ENCODE data around the gene ITGAV. TPM values are rescaled to one million over a fixed set of nuclear protein-coding genes. Genes with fewer than 3 reads are reported as not detected.

The ITGAV gene
- polyA plus RNA-seq, 3 donors = 68.1 to 72.2 (median 69.8) TPM

DNA sequence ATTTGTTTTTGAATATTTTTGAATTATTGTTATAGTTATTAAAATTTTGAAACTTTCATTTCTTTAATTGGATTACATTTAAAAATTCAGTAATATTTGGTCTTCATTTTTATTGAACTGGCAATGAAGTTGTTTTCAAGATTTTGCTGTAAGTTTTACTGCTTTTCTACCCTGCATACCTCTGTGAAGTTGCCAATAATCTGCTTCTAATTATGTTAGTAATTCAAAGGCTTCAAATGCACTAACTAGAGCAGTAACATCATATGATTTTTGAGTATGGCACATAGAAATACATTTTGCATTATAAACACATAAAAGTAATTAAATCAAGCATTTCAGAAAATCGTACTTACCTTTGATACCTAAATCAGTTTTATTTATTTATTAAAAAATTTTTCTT is 63.7 kb downstream of the ITGAV start:
- no peak for DNase-seq (ENCODE audit: low read depth in 3 of 3, low spot score in 2 of 3)

DNA sequence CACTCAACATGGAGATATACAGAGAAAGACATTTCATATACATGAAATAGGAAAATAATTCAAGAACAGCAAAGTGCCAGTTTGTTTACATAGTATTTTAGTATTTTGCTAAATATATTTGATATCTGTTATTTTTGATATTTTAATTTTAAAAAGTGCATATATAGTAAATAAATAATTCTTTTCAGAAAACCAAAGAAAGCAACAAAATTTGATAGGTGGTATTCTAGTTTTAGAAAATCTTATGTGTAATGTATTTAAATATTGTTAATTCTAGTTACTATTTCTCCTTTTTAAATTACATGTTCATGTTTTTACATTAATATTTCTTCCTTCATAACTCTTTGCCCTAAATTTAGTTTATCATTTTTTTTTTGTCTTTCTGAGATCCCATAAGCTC is 69.5 kb downstream of the ITGAV start:
- no peak for DNase-seq (ENCODE audit: low read depth in 3 of 3, low spot score in 2 of 3)

DNA sequence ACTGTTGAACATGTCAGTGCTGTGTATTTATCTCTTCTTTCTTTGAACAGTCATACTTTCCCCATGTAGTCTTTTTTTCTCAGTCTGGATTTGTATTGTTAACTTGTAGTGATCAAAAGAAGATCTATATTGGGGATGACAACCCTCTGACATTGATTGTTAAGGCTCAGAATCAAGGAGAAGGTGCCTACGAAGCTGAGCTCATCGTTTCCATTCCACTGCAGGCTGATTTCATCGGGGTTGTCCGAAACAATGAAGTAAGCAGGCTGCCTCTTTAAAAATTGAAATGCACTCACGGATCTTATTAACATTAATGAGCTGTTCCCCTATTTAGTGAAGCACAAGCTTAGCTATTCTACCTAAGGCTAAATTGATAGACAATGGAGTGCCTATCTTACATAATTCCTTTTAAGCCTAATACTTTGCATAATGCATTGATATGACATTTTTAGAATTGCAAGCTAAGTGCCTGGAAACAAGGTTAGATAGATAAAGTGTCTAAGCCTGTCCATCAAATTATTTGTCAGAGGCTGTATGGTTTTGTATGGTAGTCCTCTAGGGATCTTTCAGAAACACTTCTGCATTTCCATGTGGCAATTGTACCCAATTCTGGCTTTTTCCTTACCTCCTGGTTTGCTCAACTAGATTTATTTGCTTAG is 74.7 kb downstream of the ITGAV start:
- DNase-seq (ENCODE audit: low read depth in 3 of 3, low spot score in 2 of 3) = no peak

DNA sequence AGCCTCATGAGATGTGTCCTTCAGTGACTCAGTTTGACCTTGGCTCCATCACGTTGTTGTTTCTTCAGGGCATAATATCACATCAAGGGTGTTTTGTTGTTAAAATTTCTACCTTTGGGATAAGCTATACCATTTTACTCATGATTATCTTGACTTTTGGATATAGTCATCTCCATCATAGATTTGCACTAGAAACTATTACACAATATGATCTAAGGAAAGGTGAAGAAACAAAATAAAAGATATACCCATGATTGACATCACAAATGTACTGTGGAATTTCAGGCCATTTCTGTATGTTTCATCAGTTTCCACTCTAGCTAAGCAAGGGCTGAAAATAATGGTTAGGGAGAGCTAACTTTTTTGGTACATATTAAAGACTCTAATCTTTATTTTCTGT is 79.3 kb downstream of the ITGAV start:
- DNase-seq (ENCODE audit: low read depth in 3 of 3, low spot score in 2 of 3) = no peak

DNA sequence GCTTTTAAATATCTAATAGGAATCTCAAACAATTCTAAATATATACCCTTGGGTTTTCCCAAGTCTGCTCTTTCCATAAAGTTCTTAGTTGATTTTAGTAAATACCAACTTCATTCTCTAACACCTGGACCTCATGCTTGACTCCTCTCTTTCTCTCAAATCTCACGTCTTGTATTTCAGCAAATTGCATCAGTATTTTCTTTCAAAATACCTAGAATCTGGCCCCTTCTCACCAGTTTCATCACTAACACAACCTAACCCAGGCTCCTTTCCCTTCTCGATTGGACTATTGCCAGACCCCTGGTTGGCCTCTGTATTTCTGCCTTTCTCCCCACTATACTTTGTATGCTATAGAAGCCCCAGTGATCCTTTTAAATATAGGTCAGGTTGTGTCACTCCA is 81.0 kb downstream of the ITGAV start:
- DNase-seq (ENCODE audit: low read depth in 3 of 3, low spot score in 2 of 3) = no peak

DNA sequence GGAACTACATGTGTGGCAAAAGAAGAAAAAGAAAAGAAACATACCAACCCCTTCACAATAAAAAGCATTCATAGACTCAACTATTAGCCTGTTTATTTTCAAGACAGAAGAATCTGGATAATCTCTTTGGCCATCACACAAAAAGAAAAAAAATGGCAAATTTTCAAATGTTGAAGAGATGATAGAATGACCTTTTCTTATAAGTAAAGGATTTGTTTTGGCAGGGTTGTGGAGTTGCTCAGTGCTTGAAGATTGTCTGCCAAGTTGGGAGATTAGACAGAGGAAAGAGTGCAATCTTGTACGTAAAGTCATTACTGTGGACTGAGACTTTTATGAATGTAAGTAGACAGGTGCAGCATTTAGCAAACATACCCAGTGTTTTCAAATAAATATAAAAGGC is 85.5 kb downstream of the ITGAV start:
- DNase-seq (ENCODE audit: low read depth in 3 of 3, low spot score in 2 of 3) = no peak

DNA sequence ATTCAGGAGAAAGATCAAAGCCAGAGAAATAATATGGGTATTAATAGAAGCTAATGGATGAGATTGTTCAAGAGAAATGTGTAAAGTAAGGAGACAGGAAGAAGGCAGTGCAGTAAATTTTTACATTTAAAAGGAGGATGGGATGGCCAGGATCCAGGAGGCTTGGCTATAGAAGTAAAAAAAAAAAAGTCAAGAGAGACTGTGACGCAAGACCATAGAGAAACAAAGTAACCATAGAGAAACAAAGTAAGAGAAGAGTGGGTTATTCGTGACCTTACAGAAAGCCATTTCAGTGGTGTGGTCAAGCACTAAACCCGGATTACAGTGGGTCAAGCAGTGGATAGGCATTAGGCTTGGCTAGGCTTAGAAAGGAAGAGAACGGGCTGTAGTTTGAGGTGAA is 93.5 kb downstream of the ITGAV start:
- DNase-seq (ENCODE audit: low read depth in 3 of 3, low spot score in 2 of 3) = no peak

DNA sequence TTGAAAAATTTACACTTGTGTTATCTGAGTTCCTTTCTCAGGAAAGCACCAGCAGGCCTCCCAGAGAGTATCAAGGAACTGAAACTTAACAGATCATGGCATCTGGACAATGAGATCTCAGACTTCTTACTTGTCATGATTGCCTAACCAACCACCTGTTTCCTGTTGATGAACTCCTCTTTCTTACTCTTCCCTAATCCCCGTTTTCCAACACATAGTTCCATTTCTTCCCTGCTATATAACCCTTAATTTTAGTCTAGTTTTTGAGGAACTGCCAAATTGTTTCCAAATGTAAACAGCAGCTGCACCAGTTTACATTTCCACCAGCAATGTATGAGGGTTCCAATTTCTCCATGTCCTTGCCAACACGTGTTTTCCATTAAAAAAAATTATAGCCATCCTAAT is 98.0 kb downstream of the ITGAV start:
- no peak for DNase-seq (ENCODE audit: low read depth in 3 of 3, low spot score in 2 of 3)

DNA sequence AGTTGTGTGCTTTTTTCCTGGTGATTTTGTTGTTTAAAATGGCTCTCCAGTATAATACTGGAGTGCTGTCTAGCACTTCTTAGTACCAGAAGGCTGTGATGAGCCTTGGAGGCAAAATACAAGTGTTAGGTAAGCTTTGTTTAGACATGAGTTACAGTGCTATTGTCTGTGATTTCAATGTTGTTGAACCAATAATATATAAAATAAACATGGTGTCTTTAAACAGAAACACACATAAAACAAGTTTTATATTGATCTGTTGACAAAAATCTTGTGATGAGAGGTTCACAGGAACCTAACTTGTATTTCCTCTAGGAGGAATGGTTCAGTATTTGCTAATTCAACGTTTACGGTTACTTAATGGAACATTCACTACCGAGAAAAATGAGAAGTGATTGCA is 99.0 kb downstream of the ITGAV start:
- DNase-seq (ENCODE audit: low read depth in 3 of 3, low spot score in 2 of 3) = no peak

DNA sequence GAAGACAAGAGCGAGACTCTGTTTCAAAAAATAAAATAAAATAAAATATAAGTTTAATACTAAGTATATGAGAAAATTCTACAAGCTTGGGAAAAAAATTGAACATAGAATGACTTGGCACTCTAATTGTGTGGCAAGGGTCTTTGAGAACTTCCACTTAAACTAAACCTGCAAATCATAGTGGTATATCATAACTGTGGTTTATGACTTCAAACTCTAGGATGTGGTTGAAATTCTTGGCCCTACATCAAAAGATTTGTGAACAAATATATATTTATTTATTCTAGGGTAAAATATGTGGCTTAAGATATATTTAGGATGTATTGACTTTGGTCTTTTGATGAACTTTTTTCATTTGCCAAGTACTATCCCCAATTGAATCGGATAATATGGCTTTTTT is 100.9 kb downstream of the ITGAV start:
- DNase-seq (ENCODE audit: low read depth in 3 of 3, low spot score in 2 of 3) = no peak

DNA sequence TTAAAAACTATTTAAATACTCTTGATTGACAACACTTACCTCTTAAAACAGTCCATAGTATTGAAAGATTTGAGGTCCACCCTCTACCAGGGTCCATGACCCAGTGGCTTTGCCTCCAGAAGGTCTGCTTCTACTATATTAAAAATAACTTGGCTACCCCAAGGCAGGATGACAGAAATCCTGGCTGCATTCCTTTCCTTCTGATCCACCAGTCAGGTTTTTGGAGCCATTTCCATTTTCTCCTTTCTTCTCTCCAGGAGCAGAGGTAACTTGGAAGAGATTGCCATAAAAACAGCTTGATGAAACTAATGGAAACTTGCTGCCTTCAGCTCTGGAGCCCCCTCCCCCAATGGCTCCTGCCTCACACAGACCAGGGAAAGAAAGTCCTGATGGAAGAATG is 101.4 kb downstream of the ITGAV start:
- DNase-seq (ENCODE audit: low read depth in 3 of 3, low spot score in 2 of 3) = no peak

DNA sequence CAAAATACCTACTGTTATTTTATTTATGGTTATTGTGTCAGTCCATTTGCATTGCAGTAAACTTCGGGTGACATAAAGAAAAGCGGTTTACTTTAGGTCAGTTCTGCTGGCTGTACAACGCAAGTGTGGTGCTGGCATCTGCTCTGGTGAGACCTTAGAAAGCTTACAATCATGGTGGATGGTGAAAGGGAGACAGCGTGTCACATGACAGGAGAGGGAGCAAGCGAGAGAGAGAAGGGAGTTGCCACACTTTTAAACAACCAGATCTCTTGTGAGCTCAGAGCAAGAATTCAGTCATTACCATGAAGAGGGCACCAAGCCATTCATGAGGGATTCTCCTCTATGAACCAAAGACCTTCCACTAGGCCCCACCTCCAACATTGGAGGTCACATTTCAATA is 102.0 kb downstream of the ITGAV start:
- no peak for DNase-seq (ENCODE audit: low read depth in 3 of 3, low spot score in 2 of 3)

DNA sequence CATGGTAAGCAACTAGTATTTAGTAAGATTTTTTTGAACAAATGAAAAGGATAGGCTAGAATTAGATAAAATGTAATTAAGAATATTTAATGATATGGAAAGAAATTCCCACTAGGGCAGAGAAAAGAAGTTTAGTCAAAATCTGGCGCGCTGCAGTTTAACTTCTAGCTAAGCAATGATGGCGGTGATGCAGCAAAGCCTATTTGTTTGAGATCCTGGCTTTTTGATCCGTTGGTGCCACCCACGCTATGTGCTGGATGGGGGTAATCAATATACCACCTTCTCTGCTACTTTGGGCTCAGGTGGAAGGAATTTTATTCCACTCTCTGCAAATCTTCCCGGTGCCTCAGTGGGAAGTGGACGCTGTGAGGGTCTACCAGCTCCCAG is 103.6 kb downstream of the ITGAV start:
- no peak for DNase-seq (ENCODE audit: low read depth in 3 of 3, low spot score in 2 of 3)

DNA sequence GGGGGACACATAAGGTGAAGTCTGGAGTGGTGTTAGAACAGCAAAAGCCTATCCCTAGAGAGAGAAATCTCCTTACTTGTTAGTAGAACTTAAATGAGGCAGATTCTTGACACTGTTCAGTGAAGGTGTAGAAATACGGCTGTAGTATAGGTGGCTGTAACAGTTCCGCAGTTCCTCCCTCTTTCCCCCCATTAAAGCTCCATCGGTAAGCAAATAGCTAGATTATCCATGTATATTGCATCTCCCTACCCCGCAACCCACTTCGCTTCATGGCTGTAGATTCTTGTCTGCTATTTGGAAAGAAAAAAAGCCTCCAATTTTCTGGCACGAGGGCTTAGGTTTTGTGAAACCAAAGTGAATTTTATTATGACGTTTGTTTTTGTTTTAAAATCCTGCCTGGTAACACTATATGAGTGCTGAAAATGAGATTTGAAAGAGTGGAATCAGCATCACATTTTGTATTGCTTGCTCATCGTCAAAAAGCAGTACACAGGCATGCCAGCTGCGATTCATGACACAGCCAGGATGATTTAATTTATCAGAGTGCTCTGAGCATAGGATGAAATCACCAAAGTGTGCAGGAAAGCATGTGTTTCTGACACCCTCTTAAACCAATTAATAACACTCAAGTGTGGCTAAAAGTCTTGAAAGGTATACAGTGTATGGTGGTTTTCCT is 105.4 kb downstream of the ITGAV start:
- DNase-seq (ENCODE audit: low read depth in 3 of 3, low spot score in 2 of 3) = peak in 1 of 3 donors; percentile 18

DNA sequence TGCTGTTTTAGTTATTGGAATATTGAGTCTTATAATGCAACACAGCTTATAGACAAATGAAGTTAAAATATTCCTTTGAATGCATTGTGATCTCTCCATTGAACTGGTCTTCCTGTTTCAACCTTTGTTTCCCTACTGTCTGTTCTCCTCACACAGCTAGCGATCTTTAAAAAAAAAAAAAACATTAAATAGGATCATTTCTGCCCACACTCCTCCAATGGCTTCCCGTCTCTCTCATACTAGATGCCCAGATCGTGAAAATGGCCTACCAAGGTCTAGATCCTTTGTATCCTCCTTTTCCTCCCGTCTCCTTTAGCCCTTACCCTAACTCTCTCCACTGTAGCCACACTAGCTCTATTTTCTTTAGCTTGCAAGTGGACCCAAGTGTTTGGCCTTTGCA is 106.4 kb downstream of the ITGAV start:
- no peak for DNase-seq (ENCODE audit: low read depth in 3 of 3, low spot score in 2 of 3)

DNA sequence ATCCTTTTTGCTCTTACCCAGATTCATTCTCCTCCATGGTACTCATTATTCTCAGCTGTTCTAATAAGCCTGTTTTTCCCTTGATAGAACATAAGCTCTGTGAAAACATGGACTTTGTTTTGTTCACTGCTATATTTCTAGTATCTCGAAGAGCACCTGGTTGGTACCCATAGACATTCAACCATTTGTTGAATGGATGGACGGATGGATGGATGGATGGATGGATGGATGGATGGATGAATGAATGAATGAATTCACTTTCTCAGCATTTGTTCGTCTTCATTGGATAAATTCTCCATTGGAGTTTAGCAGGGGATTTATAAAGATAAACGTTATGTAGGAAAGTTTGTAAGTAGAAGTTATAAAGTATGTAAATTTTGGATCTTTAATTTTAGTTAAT is 106.9 kb downstream of the ITGAV start:
- DNase-seq (ENCODE audit: low read depth in 3 of 3, low spot score in 2 of 3) = no peak

DNA sequence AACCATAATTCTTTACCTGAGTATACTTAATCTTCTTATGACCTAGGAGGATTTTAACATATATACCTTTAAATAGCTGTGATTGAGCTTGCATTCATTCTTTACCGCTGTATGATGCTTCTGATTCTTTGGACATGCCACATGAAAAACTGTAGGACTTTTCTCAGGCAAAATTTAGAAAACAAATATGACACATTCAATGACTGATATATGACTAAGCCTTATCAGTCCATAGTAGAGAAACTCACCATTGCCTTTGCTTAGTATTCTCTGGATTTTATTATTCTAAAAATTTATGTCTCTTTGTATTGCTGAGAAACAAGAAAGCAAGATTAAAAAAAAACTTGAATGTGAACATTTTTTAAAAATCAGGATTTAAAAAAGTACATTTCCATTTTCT is 107.7 kb downstream of the ITGAV start:
- no peak for DNase-seq (ENCODE audit: low read depth in 3 of 3, low spot score in 2 of 3)

DNA sequence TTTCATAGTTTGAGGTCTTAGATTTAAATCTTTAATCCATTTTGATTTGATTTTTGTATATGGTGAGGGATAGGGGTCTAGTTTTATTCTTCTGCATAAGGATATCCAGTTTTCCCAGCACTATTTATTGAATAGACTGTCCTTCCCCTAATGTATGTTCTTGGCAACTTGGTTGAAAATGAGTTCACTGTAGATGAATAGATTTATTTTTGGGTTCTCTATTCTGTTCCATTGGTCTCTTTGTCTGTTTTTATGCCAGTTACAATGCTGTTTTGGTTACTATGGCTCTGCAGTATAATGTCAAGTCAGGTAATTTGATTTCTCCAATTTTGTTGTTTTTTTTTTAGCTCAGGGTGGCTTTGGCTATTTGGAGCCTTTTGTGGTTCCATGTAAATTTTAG is 109.9 kb downstream of the ITGAV start:
- no peak for DNase-seq (ENCODE audit: low read depth in 3 of 3, low spot score in 2 of 3)

DNA sequence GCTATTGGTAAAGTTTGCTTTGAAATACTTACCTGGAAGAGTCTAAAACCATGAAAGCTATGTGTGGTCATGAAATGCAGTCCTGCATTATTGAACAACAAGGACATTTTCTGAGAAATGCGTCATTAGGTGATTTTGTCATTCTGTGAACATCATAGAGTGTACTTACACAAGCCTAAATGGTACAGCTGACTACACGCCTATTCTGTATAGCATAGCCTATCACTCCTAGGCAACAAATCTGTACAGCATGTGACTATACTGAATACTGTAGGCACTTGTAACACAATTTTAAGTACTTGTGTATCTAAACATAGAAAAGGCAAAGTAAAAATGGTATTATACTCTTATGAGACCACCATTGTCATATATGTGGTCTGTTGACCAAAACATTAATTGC is 112.2 kb downstream of the ITGAV start:
- no peak for DNase-seq (ENCODE audit: low read depth in 3 of 3, low spot score in 2 of 3)

DNA sequence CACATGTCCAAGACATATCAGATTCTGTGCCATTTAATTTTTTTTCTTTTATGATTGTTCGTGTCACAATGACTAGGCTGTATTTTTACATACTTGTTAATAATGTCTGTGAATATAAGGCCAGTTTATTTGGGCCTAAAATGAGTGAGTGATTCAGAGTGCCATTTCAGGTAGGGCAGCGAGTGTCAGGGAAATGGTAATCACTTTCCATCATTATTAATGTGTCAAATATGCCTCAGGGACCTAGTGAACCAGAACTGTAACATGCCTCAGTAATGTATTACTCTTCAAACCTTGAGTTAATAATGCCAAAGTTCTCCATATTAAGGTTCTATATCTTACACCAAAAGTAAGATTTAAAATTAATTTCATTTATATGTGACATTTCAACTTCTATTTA is 112.6 kb downstream of the ITGAV start:
- no peak for DNase-seq (ENCODE audit: low read depth in 3 of 3, low spot score in 2 of 3)

DNA sequence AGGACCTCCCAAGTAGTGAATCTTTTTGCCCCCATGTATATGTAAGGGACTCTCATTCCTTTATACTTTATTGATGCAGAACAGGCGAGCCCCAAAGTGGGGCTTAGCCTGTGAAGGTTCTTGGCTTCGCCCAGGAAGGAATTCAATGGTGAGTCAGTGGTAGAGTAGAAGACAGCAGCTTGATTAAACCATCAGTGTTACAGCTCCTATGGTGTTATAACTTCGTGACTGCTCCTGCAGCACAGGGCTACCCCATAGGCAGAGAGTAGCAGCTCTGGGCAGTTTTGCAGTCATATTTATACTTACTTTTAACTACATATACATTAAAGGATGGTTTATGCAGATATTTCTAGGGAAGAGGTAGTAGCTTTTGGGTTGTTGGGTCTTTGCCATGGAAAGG is 115.0 kb downstream of the ITGAV start:
- no peak for DNase-seq (ENCODE audit: low read depth in 3 of 3, low spot score in 2 of 3)

DNA sequence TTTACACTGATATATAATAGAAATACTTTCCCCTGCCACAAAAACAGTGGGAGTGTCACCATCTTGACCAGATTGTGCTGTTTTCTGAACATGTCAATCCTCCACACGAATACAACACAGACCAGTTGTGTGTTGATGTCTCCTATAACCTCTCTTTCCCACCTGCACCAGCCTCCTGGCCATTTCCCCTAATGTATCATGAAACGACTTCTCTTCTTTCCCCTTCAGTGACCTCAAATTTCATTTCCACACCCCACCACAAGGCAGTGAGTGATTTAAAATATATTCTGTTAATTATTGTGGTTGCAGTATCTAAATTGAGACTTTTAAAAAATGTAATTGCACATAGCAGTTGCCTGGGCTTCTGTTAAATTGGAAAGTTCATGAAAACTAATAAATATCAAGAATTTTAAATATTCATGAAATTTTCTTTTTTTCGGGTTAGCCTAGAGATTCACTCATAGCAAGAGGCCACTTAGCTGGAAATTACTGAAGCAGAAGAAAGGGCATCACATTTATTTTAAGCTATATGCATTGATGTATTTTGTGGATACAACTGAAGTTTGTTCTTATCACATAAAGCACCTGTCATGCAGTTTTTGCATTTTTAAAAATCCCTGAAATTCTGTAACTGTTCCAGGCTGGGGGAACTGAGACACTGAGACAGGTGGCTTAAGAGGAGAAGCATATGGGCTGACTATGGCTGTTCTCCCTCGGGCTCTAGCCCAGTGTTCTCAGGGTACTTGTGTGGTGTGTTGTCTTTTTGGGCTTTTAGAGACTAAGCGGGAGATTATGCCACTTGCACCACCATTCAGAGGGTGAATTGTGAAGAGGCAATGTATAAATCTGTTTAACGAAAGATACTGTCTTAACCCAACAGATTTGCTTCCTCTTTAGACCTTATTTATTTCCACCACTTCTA is 119.9 kb downstream of the ITGAV start:
- DNase-seq (ENCODE audit: low read depth in 3 of 3, low spot score in 2 of 3) = no peak
